HG03139 (cell line): ENCODE results near the gene CHFR.
"Not testable (repeated sequence)": the region's sequence is repeated elsewhere in the genome, so short reads cannot be mapped to it uniquely, and the experiment has no call there.

Source experiments
- ATAC-seq: cut with Tn5 transposase; IDR thresholded peaks from one replicate; pipeline ENCODE4 v1.9.1; 2021; ENCODE audit not compliant: unreplicated experiment

The CHFR gene

GRCh38 chr12:132887513-132888351 lies at the start of gene CHFR:
Gene CHFR (minus strand): TSS chr12:132887605. CDS start chr12:132887328, 277 bp downstream.
- ATAC-seq: peak; percentile 97

GRCh38 chr12:132936921-132937320 lies 49.5 kb upstream of the CHFR start:
- ATAC-seq: not testable (repeated sequence)

- ATAC-seq: no peak
These were observed 48.8 kb upstream of the CHFR start for GRCh38 chr12:132936163-132936562.

- no peak for ATAC-seq
These were observed 39.0 kb upstream of the CHFR start for GRCh38 chr12:132926415-132926833.

- ATAC-seq: no peak
These were observed 38.4 kb upstream of the CHFR start for GRCh38 chr12:132925597-132926414.

- no peak for ATAC-seq
These were observed 37.0 kb upstream of the CHFR start for GRCh38 chr12:132924356-132924755.

GRCh38 chr12:132923356-132923909 lies 36.0 kb upstream of the CHFR start:
- ATAC-seq: no peak

- no peak for ATAC-seq
These were observed 35.3 kb upstream of the CHFR start for GRCh38 chr12:132922676-132923075.

- ATAC-seq: no peak
These were observed 34.3 kb upstream of the CHFR start for GRCh38 chr12:132921685-132922084.

- no peak for ATAC-seq
These were observed 31.3 kb upstream of the CHFR start for GRCh38 chr12:132918680-132919079.

- no peak for ATAC-seq
These were observed 21.6 kb upstream of the CHFR start for GRCh38 chr12:132909030-132909368.

GRCh38 chr12:132908145-132909029 lies 21.0 kb upstream of the CHFR start:
- peak; percentile 87 for ATAC-seq

- ATAC-seq: not testable (repeated sequence)
These were observed 20.4 kb upstream of the CHFR start for GRCh38 chr12:132907789-132908144.

GRCh38 chr12:132907216-132907615 lies 19.8 kb upstream of the CHFR start:
- ATAC-seq: no peak

- ATAC-seq: no peak
These were observed 17.4 kb upstream of the CHFR start for GRCh38 chr12:132904718-132905328.

GRCh38 chr12:132899033-132899432 lies 11.6 kb upstream of the CHFR start:
- no peak for ATAC-seq

- ATAC-seq: no peak
These were observed 1.4 kb upstream of the CHFR start for GRCh38 chr12:132888852-132889251.

- ATAC-seq: peak; percentile 17
These were observed 602 bp downstream of the CHFR start for GRCh38 chr12:132886529-132887477.

GRCh38 chr12:132881818-132882217 lies 5.6 kb downstream of the CHFR start:
- no peak for ATAC-seq
